DND-41 (cell line): ENCODE measurements around the gene SS18L1.

Experiments
- ATAC-seq: fragments of 200-7000 bp; cut with Tn5 transposase; 3 replicates; pipeline ENCODE4 v1.9.1; 2021; ENCODE audit warnings: low read depth; ENCODE audit not compliant: insufficient read depth
- DNase-seq: peaks from one replicate; pipeline ENCODE4 v3.0.0-alpha.2; 2020
- H2AFZ ChIP-seq: 2 replicates; pipeline ENCODE4 v1.6.0; 2012; ENCODE audit warnings: low read depth, low read length
- H3K27ac ChIP-seq: 2 replicates; pipeline ENCODE4 v1.5.1; 2012; ENCODE audit warnings: low read length, inconsistent platforms
- H3K27me3 ChIP-seq: fragments of 200-600 bp; sonication (generic); 2 replicates; pipeline ENCODE4 v1.6.0; 2012; ENCODE audit warnings: low read length, mild to moderate bottlenecking, inconsistent platforms; ENCODE audit not compliant: insufficient read depth, poor library complexity
- H3K36me3 ChIP-seq: 2 replicates; pipeline ENCODE4 v1.5.1; 2012; ENCODE audit warnings: low read length, inconsistent platforms; ENCODE audit not compliant: insufficient read depth
- H3K4me1 ChIP-seq: 2 replicates; pipeline ENCODE4 v1.5.1; 2012; ENCODE audit warnings: mild to moderate bottlenecking, low read length; ENCODE audit not compliant: insufficient read depth
- H3K4me2 ChIP-seq: 2 replicates; pipeline ENCODE4 v1.6.0; 2012; ENCODE audit warnings: mild to moderate bottlenecking, moderate library complexity, low read length, inconsistent platforms; ENCODE audit not compliant: insufficient read depth
- H3K4me3 ChIP-seq, 2 experiments: fragments of 200-600 bp in 1 of 2; shearing (Covaris generic) in 1 of 2; 2 replicates each; pipeline ENCODE4 v1.5.1; 2012 to 2016; ENCODE audit warnings: inconsistent platforms in 2 of 2, low read length in 2 of 2, mild to moderate bottlenecking in 2 of 2, low read depth in 1 of 2, moderate library complexity in 1 of 2
- H3K79me2 ChIP-seq: 2 replicates; pipeline ENCODE4 v1.6.0; 2012; ENCODE audit warnings: low read length, inconsistent platforms; ENCODE audit not compliant: insufficient read depth
- H3K9ac ChIP-seq: 2 replicates; pipeline ENCODE4 v1.6.0; 2012; ENCODE audit warnings: low read depth, mild to moderate bottlenecking, inconsistent platforms, low read length, moderate library complexity
- H3K9me3 ChIP-seq: 2 replicates; pipeline ENCODE4 v1.5.1; 2012; ENCODE audit warnings: low read length, moderate library complexity, mild to moderate bottlenecking, inconsistent platforms; ENCODE audit not compliant: insufficient read depth, severe bottlenecking
- H4K20me1 ChIP-seq: 2 replicates; pipeline ENCODE4 v1.6.0; 2012; ENCODE audit warnings: low read length; ENCODE audit not compliant: insufficient read depth
- CTCF ChIP-seq: IDR thresholded peaks from 2 replicates; pipeline ENCODE4 v1.5.1; 2012; ENCODE audit warnings: borderline replicate concordance, low read length, moderate library complexity, mild to moderate bottlenecking; ENCODE audit not compliant: poor library complexity, severe bottlenecking; ENCODE audit errors: extremely low read depth
- EZH2 ChIP-seq: IDR thresholded peaks from 3 replicates; pipeline ENCODE4 v1.6.1; 2012; ENCODE audit warnings: borderline replicate concordance, low read depth, mild to moderate bottlenecking, moderate library complexity, low read length, inconsistent platforms; ENCODE audit not compliant: severe bottlenecking

SS18L1 gene

GRCh38 chr20:62151835-62152364 is 8.3 kb downstream of the SS18L1 start:
- peaks cover 95% of the 10 kb centered on the region for H4K20me1 ChIP-seq
- ATAC-seq (no peak), DNase-seq (no peak)
- H3K9me3 ChIP-seq, result no peaks in the 10 kb centered on the region
- no peak overlapping the region for H3K27ac ChIP-seq
- peaks cover 99% of the 10 kb centered on the region for H3K79me2 ChIP-seq
- peaks cover 47% of the 10 kb centered on the region for H3K36me3 ChIP-seq
- no peak overlapping the region for H3K4me2 ChIP-seq
- no peak for TF ChIP-seq EZH2
- TF ChIP-seq CTCF, result no peak
- no peak overlapping the region for H3K4me3 ChIP-seq
- H2AFZ ChIP-seq, result no peak overlapping the region
- no peaks in the 10 kb centered on the region for H3K27me3 ChIP-seq
- no peak overlapping the region for H3K9ac ChIP-seq
- H3K4me1 ChIP-seq, result peaks cover 3% of the 10 kb centered on the region; the same call in 1 of the 2 replicates

GRCh38 chr20:62155428-62156253 is 12.1 kb downstream of the SS18L1 start:
- peaks cover 92% of the 10 kb centered on the region for H3K79me2 ChIP-seq
- no peak overlapping the region for H3K27ac ChIP-seq
- no peak overlapping the region for H3K9ac ChIP-seq
- H3K36me3 ChIP-seq, result peaks cover 78% of the 10 kb centered on the region
- H3K4me3 ChIP-seq, result no peak overlapping the region
- DNase-seq (no peak), ATAC-seq (no peak)
- H3K27me3 ChIP-seq, result no peaks in the 10 kb centered on the region
- TF ChIP-seq EZH2, result no peak
- TF ChIP-seq CTCF, result no peak
- H3K4me2 ChIP-seq, result no peak overlapping the region
- H4K20me1 ChIP-seq, result peaks cover 90% of the 10 kb centered on the region
- H3K4me1 ChIP-seq, result no peaks in the 10 kb centered on the region
- no peak overlapping the region for H2AFZ ChIP-seq
- H3K9me3 ChIP-seq, result no peaks in the 10 kb centered on the region

GRCh38 chr20:62156254-62156556 is 12.6 kb downstream of the SS18L1 start:
- no peak overlapping the region for H3K9ac ChIP-seq
- no peak for ATAC-seq
- H4K20me1 ChIP-seq, result peaks cover 85% of the 10 kb centered on the region
- no peaks in the 10 kb centered on the region for H3K27me3 ChIP-seq
- no peaks in the 10 kb centered on the region for H3K9me3 ChIP-seq
- no peaks in the 10 kb centered on the region for H3K4me1 ChIP-seq
- H2AFZ ChIP-seq, result no peak overlapping the region
- H3K36me3 ChIP-seq, result peaks cover 81% of the 10 kb centered on the region
- H3K4me3 ChIP-seq, result no peak overlapping the region
- TF ChIP-seq CTCF (no peak), EZH2 (no peak)
- H3K4me2 ChIP-seq, result no peak overlapping the region
- no peak overlapping the region for H3K27ac ChIP-seq
- peaks cover 86% of the 10 kb centered on the region for H3K79me2 ChIP-seq
- DNase-seq, result no peak
